M059J (cell line): ENCODE measurements around the gene POLR3GL. TPM values are rescaled to one million over a fixed set of nuclear protein-coding genes. Genes with fewer than 3 reads are reported as not detected.
"Not testable (repeated sequence)": the region's sequence is repeated elsewhere in the genome, so short reads cannot be mapped to it uniquely, and the experiment has no call there.

Experiments
- DNase-seq: peaks from one replicate; pipeline ENCODE4 v3.0.0-alpha.2; 2012; ENCODE audit warnings: low read depth
- total RNA-seq: library from RNA; depleted of rRNA; stranded (reverse); fragments of >200 nt; shearing (Covaris generic); gene quantifications from 2 replicates; pipeline ENCODE4 v1.2.3, GENCODE V29; 2014; rRNA removed

POLR3GL gene
- total RNA-seq, 1 experiment from 2014 or later, result 28.9 TPM

DNA sequence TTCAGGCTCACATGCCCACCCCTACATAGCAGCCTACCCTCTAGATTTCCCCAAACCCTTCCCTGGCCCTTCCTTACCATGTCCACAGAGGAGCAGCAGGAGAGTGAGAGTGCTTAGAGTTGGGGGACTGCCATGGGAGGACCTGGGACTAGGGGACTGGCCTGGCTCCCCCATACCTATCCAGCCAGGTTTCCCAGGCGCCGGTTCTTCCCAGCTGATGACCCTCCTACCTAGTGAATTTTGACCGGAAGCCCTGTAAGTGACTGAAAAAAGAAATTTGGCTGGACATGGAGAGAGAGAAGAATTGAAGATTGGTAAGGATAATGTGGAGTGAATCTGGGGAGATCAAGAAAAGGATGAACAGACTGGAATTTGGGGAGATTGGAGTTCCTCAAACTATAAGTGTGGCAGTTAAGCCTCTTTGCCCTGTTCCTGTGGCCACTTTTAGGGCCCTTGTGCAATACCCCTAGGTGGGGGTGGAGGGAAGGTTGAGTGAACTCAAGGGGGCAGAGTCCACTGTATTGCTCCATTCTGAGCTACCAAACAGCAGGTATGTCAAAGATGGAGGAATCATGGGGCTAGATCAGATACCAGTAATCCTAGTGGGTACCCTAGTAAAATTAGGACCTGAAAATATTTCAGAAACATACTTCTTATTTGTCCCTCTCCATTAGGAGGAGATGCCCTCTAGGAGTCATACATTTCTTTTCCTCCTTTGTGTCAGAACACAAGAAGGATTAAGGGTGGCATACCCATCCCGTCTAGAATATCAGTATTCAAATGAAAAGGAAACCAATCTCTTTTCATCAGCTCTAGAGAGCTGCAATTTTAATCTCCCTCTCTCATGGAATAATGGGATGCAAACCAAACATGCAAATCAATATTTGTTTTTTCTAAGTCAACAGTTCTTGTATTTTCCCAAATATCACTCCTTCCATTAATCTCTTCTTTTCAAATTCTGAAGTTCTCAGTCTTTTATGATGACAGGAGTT lies 55.9 kb downstream of the POLR3GL start:
- DNase-seq, result no peak

DNA sequence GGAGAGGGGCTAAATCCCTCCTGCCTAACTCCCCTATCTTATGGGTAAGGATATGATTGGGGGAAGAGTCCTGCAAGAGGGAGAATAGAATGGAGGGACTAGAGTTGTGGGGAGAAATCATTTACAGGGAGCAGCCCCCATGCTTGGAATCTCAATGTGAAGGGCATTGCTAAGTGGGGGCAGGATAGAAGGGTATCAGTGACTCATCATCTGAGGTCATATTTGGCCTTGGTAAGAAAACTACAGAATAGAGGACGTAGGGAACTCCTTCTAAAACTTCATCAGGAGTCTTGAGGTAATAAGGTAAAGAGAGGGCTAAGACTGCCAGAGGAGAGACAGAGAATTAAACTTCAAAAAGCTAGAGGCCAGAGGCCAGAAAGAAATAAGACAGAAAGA lies 56.6 kb downstream of the POLR3GL start:
- DNase-seq, result no peak

DNA sequence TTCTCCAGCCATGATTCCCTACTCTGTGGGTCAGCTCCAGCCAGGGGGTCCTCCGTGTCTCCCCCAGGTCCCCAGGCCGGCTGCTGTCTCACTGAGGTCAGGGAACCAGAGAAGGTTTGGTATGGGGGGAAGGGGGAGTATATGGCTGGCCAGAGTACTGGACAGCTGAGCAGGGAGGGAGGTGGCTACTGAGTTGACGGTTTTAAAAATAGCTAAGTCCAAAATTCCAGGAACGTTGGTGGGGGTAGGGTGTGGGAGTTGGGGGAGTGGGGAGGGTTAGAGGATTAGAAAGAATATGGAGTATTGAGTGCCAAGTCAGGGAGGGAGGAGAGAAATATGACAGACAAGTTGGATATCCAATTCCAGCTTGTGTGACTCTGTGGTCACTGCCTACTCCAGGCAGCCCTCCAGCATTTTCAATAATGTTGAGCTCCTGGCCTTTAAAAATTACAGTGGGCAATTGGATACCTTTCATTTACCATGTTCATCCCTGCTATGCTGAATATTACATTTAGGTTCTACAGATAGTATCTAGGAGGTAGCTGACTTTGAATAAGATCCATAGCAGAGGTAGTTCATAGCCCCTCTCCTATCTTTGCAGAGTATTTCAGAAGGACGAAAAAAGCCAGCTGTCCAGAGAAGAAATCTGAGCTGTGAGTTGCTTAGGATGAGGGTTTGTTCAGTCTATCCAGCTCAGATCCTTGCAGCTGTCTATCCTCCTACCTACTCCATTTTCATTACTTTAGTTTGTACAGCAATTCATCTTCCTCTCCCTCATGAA lies 57.3 kb downstream of the POLR3GL start, which contains the start of gene HJV:
Gene HJV, minus strand, starts transcription at position 114 of the 781 bp plus-strand sequence. CDS start 1,504 bp downstream, outside the sequence.
- no peak for DNase-seq

DNA sequence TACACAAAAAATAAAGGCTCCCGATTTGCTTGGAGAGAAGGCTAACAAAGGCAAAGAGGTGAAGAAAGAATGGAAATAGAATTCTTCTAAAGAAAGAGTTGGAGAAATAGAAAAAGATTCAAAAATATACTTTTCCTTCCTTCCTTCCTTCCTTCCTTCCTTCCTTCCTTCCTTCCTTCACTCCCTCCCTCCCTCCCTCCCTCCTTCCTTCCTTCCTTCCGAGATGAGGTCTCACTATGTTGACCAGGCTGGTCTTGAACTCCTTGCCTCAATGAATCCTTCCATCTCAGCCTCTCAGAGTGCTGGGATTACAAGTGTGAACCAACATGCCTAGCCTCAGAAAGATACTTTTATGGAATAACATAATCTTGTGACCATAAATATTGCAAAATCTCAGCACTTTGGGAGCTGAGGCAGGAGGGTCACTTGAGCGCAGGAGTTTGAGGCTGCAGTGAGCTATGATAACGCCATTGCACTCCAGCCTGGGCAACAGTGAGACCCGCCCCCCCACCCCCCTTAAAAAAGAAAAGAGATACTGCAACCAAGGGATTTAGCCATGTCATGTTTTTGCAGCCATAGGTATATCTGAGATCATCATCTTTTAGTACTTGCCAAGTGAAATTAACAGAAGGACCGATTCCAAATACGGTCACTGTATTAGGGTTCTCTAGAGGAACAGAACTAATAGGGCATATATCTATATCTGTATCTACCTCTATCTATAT lies 58.1 kb downstream of the POLR3GL start:
- no peak for DNase-seq

DNA sequence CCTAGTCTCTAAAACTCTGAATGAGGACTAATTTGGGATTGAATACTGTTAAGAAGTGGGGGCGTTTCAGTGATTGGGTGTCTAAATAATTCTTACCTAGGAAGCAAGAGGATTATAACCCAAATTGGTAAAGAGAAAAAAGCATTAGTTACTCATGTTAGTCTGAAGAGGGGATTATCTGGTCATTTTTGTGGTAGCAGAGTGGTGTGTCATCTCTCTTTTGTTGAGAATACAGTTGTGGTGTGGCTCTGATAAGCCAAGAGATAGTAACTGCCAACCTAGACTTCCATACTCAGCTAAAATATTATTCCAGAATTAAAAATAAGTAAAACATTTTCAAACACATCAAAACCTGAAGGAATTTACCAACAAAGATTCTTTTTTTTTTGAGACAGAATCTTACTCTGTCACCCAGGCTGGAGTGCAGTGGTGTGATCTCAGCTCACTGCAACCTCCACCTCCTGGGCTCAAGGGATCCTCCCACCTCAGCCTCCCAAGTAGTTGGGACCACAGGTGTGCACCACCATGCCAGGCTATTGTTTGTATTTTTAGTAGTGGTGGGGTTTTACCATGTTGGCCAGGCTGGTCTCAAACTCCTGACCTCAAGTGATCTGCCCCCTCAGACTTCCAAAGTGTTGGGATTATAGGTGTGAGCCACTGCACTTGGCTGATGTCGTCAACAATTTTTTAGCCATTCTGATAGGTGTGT lies 61.5 kb downstream of the POLR3GL start:
- DNase-seq, result peak; percentile 25

DNA sequence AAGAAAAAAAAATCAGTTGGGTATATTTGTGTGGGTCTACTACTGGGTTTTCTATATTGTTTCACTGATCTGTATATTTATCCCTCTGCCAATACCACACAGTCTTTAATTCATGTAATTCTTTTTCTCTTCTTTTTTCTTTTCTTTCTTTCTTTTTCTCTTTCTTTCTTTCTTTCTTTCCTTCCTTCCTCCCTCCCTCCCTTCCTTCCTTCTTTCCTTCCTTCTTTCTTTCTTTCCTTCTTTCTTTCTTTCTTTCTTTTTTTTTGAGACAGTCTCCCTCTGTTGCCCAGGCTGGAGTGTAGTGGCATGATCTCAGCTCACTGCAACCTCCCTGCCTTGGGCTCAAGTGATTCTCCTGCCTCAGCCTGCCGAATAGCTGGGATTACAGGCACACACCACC lies 62.2 kb downstream of the POLR3GL start:
- not testable (repeated sequence) for DNase-seq

Other genes with a start within 250 kb of the POLR3GL start
- not detected in 2 replicates for gene CD160, start 245.2 kb upstream of the POLR3GL start, total RNA-seq
- 15.1 and 17.9 TPM in 2 replicates for gene RNF115, start 140.6 kb upstream of the POLR3GL start, total RNA-seq
- gene POLR3C, start 140.5 kb upstream of the POLR3GL start, total RNA-seq, result 48.2 and 51.1 TPM in 2 replicates
- gene NUDT17, start 119.1 kb upstream of the POLR3GL start, total RNA-seq, result 3.1 and 3.2 TPM in 2 replicates
- 31.5 and 36.6 TPM in 2 replicates for gene PIAS3, start 105.6 kb upstream of the POLR3GL start, total RNA-seq
- gene ANKRD35, start 78.8 kb upstream of the POLR3GL start, total RNA-seq, result 0.12 and 0.25 TPM in 2 replicates
- gene ITGA10, start 54.6 kb upstream of the POLR3GL start, total RNA-seq, result 0.57 and 0.94 TPM in 2 replicates
- gene PEX11B, start 46.0 kb upstream of the POLR3GL start, total RNA-seq, result 31.0 and 42.5 TPM in 2 replicates
- gene RBM8A, start 37.2 kb upstream of the POLR3GL start, total RNA-seq, result 305 and 317 TPM in 2 replicates
- 24.7 and 39.2 TPM in 2 replicates for gene LIX1L, start 6.7 kb upstream of the POLR3GL start, total RNA-seq
- 0.59 and 1.7 TPM in 2 replicates for gene ANKRD34A, start 115 bp upstream of the POLR3GL start, total RNA-seq
- 651 and 749 TPM in 2 replicates for gene TXNIP, start 31.9 kb downstream of the POLR3GL start, total RNA-seq
- not detected in 2 replicates for gene HJV, start 57.0 kb downstream of the POLR3GL start, total RNA-seq
- 0.66 and 1.4 TPM in 2 replicates for gene NBPF10, start 180.1 kb downstream of the POLR3GL start, total RNA-seq